ENCODE results near the gene PXMP2.

PXMP2 gene

GRCh38 chr12:132669166-132669879 is 18.1 kb upstream of the PXMP2 start:
- Histone ChIP-seq H3K9me3 (ENCODE audit: insufficient read depth, low read depth, low read length) (peaks cover 3% of the 10 kb centered on the region), H3K4me3 (ENCODE audit: low read depth, low read length) (no peak overlapping the region), H3K9ac (ENCODE audit: low read length) (no peak overlapping the region), H3K4ac (ENCODE audit: low read depth, low read length) (no peak overlapping the region), H3K27ac (ENCODE audit: low read depth, low read length) (no peak overlapping the region), H3K79me1 (ENCODE audit: low read length) (no peaks in the 10 kb centered on the region), H2BK120ac (ENCODE audit: insufficient read depth, low read length, poor library complexity) (no peak overlapping the region), H3K23ac (ENCODE audit: low read length) (no peak overlapping the region), H3K4me2 (ENCODE audit: low read length) (no peak overlapping the region), H3K18ac (ENCODE audit: low read length) (no peak overlapping the region), H3K4me1 (ENCODE audit: control insufficient read depth in 1 of 2, insufficient read depth in 2 of 2, low read length in 2 of 2) (no peaks in the 10 kb centered on the region), H4K8ac (ENCODE audit: low read depth, low read length) (no peak overlapping the region), H2BK5ac (ENCODE audit: low read depth, low read length, poor library complexity) (no peak overlapping the region), H3K36me3 (ENCODE audit: control insufficient read depth in 1 of 2, insufficient read depth in 2 of 2, low read length in 2 of 2) (peaks cover 75 to 77% of the 10 kb centered on the region in 2 experiments), H3K27me3 (ENCODE audit: insufficient read depth, low read length) (no peaks in the 10 kb centered on the region), H3K79me2 (ENCODE audit: control insufficient read depth, insufficient read depth, low read length, poor library complexity) (no peaks in the 10 kb centered on the region), H3K14ac (ENCODE audit: low read length) (no peak overlapping the region), H2BK12ac (ENCODE audit: low read length) (no peak overlapping the region), H4K12ac (ENCODE audit: low read depth, low read length) (no peak overlapping the region), H4K91ac (ENCODE audit: low read depth, low read length) (no peak overlapping the region), H2AK5ac (ENCODE audit: low read length) (no peak overlapping the region), H2AFZ (ENCODE audit: insufficient read depth, low read length, poor library complexity) (no peak overlapping the region)
- DNase-seq = no peak
- WGBS (ENCODE audit: extremely low coverage, insufficient coverage, insufficient read length) = no CpG with 5 or more reads among the region's 17 CpGs

- no peak overlapping the region for H3K27ac ChIP-seq (ENCODE audit: low read depth, low read length)
- no peak overlapping the region for H3K4me2 ChIP-seq (ENCODE audit: low read length)
- H3K9me3 ChIP-seq (ENCODE audit: insufficient read depth, low read depth, low read length) = peaks cover 2% of the 10 kb centered on the region
- no peak overlapping the region for H2BK5ac ChIP-seq (ENCODE audit: low read depth, low read length, poor library complexity)
- H4K8ac ChIP-seq (ENCODE audit: low read depth, low read length) = no peak overlapping the region
- no peak overlapping the region for H3K18ac ChIP-seq (ENCODE audit: low read length)
- H2BK12ac ChIP-seq (ENCODE audit: low read length) = no peak overlapping the region
- no peaks in the 10 kb centered on the region for H3K79me2 ChIP-seq (ENCODE audit: control insufficient read depth, insufficient read depth, low read length, poor library complexity)
- peaks cover 76 to 77% of the 10 kb centered on the region in 2 experiments for H3K36me3 ChIP-seq (ENCODE audit: control insufficient read depth in 1 of 2, insufficient read depth in 2 of 2, low read length in 2 of 2)
- H2BK120ac ChIP-seq (ENCODE audit: insufficient read depth, low read length, poor library complexity) = no peak overlapping the region
- H3K79me1 ChIP-seq (ENCODE audit: low read length) = no peaks in the 10 kb centered on the region
- no peak overlapping the region for H3K4me3 ChIP-seq (ENCODE audit: low read depth, low read length)
- no peak overlapping the region for H3K14ac ChIP-seq (ENCODE audit: low read length)
- no peak overlapping the region for H4K12ac ChIP-seq (ENCODE audit: low read depth, low read length)
- H3K27me3 ChIP-seq (ENCODE audit: insufficient read depth, low read length) = no peaks in the 10 kb centered on the region
- no peak overlapping the region for H4K91ac ChIP-seq (ENCODE audit: low read depth, low read length)
- no peak for DNase-seq
- no peak overlapping the region for H3K9ac ChIP-seq (ENCODE audit: low read length)
- WGBS (ENCODE audit: extremely low coverage, insufficient coverage, insufficient read length) = no CpG with 5 or more reads among the region's 16 CpGs
- no peaks in the 10 kb centered on the region for H3K4me1 ChIP-seq (ENCODE audit: control insufficient read depth in 1 of 2, insufficient read depth in 2 of 2, low read length in 2 of 2)
- H2AK5ac ChIP-seq (ENCODE audit: low read length) = no peak overlapping the region
- no peak overlapping the region for H3K23ac ChIP-seq (ENCODE audit: low read length)
- no peak overlapping the region for H3K4ac ChIP-seq (ENCODE audit: low read depth, low read length)
- no peak overlapping the region for H2AFZ ChIP-seq (ENCODE audit: insufficient read depth, low read length, poor library complexity)
These were observed 15.3 kb upstream of the PXMP2 start for GRCh38 chr12:132672116-132672515.

GRCh38 chr12:132672678-132673077 is 14.7 kb upstream of the PXMP2 start:
- Histone ChIP-seq H2BK12ac (ENCODE audit: low read length) (no peak overlapping the region), H3K4me1 (ENCODE audit: control insufficient read depth in 1 of 2, insufficient read depth in 2 of 2, low read length in 2 of 2) (no peaks in the 10 kb centered on the region), H2BK120ac (ENCODE audit: insufficient read depth, low read length, poor library complexity) (no peak overlapping the region), H4K8ac (ENCODE audit: low read depth, low read length) (no peak overlapping the region), H3K4me3 (ENCODE audit: low read depth, low read length) (no peak overlapping the region), H3K79me1 (ENCODE audit: low read length) (no peaks in the 10 kb centered on the region), H3K14ac (ENCODE audit: low read length) (no peak overlapping the region), H3K4ac (ENCODE audit: low read depth, low read length) (no peak overlapping the region), H2AFZ (ENCODE audit: insufficient read depth, low read length, poor library complexity) (no peak overlapping the region), H2AK5ac (ENCODE audit: low read length) (no peak overlapping the region), H3K9ac (ENCODE audit: low read length) (no peak overlapping the region), H3K27ac (ENCODE audit: low read depth, low read length) (no peak overlapping the region), H3K27me3 (ENCODE audit: insufficient read depth, low read length) (no peaks in the 10 kb centered on the region), H3K79me2 (ENCODE audit: control insufficient read depth, insufficient read depth, low read length, poor library complexity) (no peaks in the 10 kb centered on the region), H4K91ac (ENCODE audit: low read depth, low read length) (no peak overlapping the region), H3K23ac (ENCODE audit: low read length) (no peak overlapping the region), H3K4me2 (ENCODE audit: low read length) (no peak overlapping the region), H3K9me3 (ENCODE audit: insufficient read depth, low read depth, low read length) (peaks cover 2% of the 10 kb centered on the region), H2BK5ac (ENCODE audit: low read depth, low read length, poor library complexity) (no peak overlapping the region), H3K36me3 (ENCODE audit: control insufficient read depth in 1 of 2, insufficient read depth in 2 of 2, low read length in 2 of 2) (peaks cover 75 to 76% of the 10 kb centered on the region in 2 experiments), H3K18ac (ENCODE audit: low read length) (no peak overlapping the region), H4K12ac (ENCODE audit: low read depth, low read length) (no peak overlapping the region)
- no peak for DNase-seq
- no CpG with 5 or more reads among the region's 12 CpGs for WGBS (ENCODE audit: extremely low coverage, insufficient coverage, insufficient read length)

DNA sequence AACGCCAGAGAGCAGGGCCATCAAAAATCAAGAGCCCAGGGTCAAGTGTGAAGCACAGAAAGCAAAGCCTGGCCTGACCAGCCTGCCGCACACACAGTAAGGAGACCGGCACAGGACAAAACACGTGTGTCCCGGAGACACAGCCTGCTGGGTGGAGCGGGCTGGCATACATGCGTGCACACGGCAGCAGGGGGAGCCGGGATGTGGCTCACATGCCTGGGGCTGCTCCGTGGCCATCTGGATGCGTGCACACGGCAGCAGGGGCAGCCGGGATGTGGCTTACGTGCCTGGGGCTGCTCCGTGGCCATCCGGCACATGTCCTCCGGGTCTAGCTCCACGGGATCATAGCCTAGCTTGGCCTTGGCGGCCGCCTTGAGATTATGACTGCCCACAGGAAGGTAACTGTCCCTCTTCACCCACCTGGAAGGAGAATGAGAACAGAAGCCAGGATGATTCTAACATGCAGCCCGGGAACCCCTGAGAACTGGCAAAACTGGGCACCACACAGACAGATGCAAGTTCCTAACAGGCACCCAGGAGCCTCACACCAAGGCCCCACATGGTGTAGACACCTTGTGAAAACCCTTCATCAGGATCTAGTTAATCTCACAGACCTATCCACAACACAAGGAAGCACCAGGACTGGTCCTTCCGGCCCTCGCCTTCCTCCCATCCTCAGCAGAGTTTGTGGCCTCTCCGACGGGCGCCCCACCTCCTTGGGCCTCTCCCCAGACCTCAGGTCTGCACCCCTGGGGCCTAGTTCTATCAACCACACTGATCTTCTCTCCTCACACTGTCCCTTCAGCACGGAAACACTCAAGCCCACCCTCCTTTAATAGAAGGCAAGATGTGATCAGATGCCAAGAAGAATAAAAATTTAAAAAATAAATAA is 13.9 kb upstream of the PXMP2 start:
- Histone ChIP-seq H3K9ac (ENCODE audit: low read length) (no peak overlapping the region), H4K8ac (ENCODE audit: low read depth, low read length) (no peak overlapping the region), H3K23ac (ENCODE audit: low read length) (no peak overlapping the region), H2BK120ac (ENCODE audit: insufficient read depth, low read length, poor library complexity) (no peak overlapping the region), H3K4me3 (ENCODE audit: low read depth, low read length) (no peak overlapping the region), H4K91ac (ENCODE audit: low read depth, low read length) (no peak overlapping the region), H3K14ac (ENCODE audit: low read length) (no peak overlapping the region), H3K9me3 (ENCODE audit: insufficient read depth, low read depth, low read length) (peaks cover 2% of the 10 kb centered on the region), H3K4ac (ENCODE audit: low read depth, low read length) (no peak overlapping the region), H3K27ac (ENCODE audit: low read depth, low read length) (no peak overlapping the region), H3K27me3 (ENCODE audit: insufficient read depth, low read length) (no peaks in the 10 kb centered on the region), H4K12ac (ENCODE audit: low read depth, low read length) (no peak overlapping the region), H2BK12ac (ENCODE audit: low read length) (no peak overlapping the region), H2BK5ac (ENCODE audit: low read depth, low read length, poor library complexity) (no peak overlapping the region), H3K18ac (ENCODE audit: low read length) (no peak overlapping the region), H2AFZ (ENCODE audit: insufficient read depth, low read length, poor library complexity) (no peak overlapping the region), H3K79me2 (ENCODE audit: control insufficient read depth, insufficient read depth, low read length, poor library complexity) (no peaks in the 10 kb centered on the region), H3K79me1 (ENCODE audit: low read length) (no peaks in the 10 kb centered on the region), H3K4me1 (ENCODE audit: control insufficient read depth in 1 of 2, insufficient read depth in 2 of 2, low read length in 2 of 2) (no peaks in the 10 kb centered on the region), H3K36me3 (ENCODE audit: control insufficient read depth in 1 of 2, insufficient read depth in 2 of 2, low read length in 2 of 2) (peaks cover 72 to 75% of the 10 kb centered on the region in 2 experiments), H3K4me2 (ENCODE audit: low read length) (no peak overlapping the region), H2AK5ac (ENCODE audit: low read length) (no peak overlapping the region)
- no peak for DNase-seq
- no CpG with 5 or more reads among the region's 27 CpGs for WGBS (ENCODE audit: extremely low coverage, insufficient coverage, insufficient read length)

All from trophoblast cell (in vitro differentiated cells and primary cell).